IPS DF 4.7 (cell line): ENCODE results near the gene UBB.
A peak's percentile ranks its signal among the peaks of the same experiment; 100 is the strongest.
"Not testable (repeated sequence)": the region's sequence is repeated elsewhere in the genome, so short reads cannot be mapped to it uniquely, and the experiment has no call there.

Experiments
- DNase-seq: peaks from one replicate; pipeline ENCODE4 v3.0.0-alpha.2; 2013; ENCODE audit warnings: low spot score; ENCODE audit errors: extremely low read depth

Gene UBB

DNA sequence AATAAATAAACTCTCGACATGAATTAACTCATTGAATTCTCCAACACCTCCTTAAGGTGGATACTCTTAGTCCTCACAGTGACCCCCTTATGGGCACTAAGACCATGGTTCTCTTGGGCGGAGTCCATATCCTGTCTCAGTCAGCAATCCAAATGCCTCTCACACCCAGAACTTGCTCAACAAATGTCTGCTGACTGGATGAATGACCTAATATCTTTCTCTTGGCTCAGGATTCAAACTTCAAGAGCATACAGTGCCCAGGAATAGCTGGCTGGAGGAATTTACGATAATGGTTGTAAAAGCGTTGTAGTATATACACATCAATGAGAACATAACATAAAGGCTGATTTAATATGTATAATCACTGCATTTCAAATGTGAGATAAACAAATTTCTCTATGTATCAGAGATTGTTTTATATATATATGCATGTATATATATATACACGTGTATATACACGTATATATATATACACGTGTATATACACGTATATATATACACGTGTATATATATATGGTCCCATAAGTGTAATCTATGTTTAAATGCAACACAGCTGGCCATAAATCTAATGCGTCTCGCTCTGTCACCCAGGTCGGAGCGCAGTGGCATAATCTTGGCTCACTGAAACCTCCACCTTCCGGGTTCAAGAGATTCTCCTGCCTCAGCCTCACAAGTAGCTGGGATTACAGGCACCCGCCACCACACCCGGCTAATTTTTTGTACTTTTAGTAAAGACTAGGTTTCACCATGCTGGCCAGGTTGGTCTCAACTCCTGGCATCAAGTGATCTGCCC is 6.5 kb upstream of the UBB start:
- no peak for DNase-seq

DNA sequence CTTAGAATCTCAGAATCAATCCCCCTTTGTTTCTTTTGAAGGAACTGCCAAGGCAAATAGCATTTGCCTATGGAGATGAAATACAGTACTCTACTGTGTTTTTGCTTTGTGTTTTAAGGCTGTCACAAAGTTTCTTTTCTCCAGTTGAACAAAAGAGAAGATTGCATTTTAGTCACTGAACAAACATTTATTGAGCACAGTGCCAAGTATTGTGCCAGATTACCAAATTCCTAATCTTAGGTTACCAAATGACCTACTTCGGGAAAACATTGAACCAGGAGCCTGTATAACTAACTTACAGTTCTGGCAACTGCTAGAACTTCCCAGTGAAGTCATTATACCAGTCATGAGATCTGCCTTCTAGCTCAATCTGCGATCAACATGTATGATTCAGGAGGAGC is 3.0 kb upstream of the UBB start:
- no peak for DNase-seq

DNA sequence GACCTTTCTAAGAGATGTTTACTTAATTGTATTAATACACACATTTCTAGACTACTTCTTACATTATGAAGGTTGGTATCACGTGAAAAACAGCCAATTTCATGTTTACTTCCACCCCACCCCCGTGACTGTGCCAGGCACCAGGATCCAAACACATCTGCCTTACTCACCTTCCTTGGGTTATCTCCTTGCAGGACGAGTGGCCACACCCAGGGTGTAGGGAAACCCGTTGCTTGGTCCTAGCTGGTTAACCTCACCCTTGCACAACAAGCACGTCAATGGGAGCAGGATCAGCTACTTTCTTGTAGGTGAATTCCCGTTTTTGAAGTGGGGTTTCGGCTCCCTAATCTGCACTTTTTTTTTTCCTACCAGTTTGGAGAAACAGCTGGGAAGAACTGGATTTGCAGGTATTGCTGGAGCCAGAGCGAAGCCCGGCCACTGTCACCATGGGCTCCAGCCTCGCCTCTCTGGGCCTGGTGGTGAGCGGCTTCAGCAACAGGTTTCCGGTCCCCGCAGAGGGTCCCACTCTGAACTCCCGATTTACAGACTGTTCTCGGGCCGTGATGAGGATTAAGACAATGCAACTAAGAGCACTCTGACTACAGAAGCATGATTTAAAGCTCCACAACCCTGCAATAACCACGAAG is 2.1 kb upstream of the UBB start:
- DNase-seq: no peak

DNA sequence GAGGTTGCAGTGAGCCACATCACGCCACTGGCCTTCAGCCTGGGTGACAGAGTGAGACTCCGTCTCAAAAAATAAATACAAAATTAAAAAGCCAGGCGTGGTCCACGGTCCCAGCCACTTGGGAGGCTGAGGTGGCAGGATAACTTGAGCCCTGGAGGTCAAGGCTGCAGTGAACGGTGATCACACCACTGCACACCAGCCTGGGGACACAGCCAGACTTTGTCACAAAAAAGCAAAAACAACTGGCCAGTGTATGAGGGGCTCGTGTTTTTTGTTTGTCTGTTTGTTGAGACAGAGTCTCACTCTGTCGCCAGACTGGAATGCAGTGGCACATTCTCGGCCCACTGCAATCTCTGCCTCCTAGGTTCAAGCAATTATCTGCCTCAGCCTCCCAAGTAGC is 1.2 kb upstream of the UBB start:
- no peak for DNase-seq

DNA sequence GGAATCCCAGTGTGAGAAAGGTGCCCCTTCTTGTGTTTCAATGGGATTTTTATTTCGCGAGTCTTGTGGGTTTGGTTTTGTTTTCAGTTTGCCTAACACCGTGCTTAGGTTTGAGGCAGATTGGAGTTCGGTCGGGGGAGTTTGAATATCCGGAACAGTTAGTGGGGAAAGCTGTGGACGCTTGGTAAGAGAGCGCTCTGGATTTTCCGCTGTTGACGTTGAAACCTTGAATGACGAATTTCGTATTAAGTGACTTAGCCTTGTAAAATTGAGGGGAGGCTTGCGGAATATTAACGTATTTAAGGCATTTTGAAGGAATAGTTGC is 567 bp downstream of the UBB start:
- DNase-seq: no peak

DNA sequence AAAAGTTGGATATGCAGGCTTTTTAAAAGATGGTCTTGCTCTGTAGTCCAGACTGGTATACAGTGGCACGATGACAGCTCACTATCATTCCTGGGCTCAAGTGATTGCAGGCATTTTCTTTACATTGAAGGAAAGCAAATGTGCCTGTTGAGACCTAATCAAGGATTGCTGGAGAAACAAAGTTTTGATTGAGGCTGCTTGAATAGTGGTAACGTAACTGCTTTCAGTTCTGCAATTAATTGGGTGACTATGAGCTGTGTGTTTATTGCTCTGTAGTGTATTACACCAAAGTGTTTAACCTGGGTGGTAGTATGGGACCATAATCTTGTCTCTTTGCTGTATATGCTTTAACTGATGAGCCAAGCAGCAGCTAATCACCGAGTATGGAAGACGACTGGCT is 2.3 kb downstream of the UBB start:
- DNase-seq: no peak

DNA sequence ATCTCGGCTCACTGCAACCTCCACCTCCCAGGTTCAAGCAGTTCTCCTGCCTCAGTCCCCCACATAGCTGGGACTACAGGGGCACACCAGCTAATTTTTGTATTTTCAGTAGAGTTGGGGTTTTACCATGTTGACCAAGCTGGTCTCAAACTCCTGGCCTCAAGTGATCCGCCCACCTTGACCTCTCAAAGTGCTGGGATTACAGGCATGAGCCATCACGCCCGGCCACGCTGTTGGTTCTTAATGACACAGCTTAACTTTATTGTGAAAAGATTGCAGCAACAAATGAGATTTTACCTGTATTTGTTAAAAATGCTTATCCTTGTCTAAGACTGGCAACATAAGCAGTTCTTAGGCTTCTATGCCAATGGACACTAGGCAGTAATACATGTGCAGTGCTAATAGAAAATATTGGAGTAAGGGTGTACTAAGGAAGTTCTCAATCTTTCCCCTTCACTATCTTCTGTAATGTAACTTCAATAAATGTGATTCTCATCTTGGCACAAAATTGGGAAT is 2.9 kb downstream of the UBB start:
- no peak for DNase-seq

DNA sequence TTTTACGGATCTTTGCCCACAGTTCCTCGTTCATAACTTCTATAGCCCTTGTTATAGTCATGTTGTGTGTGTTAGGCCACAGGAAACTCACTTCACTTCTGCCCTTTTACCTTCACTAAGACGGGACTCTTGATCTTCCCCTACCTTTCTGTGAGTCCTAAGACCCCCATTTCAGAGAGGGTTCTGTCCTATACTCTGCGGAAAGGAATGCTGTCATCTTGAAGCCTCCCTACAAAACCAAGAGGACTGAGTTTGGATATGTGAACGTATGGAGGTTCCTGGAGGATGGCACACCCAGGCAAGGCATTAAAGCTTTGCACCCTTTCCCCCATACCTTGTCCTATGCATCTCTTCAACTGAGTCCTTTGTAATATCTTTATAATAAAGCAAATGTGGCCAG is 3.7 kb downstream of the UBB start:
- no peak for DNase-seq

DNA sequence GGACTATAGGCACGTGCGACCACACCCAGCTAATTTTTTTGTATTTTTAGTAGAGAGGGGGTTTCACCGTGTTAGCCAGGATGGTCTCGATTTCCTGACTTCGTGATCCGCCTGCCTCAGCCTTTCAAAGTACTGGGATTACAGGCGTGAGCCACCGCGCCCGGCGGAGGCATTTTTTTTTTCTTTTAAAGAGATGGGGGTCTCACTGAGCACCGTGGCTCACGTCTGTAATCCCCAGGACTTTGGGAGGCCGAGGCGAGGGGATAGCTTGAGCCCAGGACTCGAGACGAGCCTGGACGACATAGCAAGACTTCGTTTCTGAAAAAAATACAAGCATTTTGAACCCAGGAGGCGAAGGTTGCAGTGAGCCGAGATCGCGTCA is 5.2 kb downstream of the UBB start:
- not testable (repeated sequence) for DNase-seq

DNA sequence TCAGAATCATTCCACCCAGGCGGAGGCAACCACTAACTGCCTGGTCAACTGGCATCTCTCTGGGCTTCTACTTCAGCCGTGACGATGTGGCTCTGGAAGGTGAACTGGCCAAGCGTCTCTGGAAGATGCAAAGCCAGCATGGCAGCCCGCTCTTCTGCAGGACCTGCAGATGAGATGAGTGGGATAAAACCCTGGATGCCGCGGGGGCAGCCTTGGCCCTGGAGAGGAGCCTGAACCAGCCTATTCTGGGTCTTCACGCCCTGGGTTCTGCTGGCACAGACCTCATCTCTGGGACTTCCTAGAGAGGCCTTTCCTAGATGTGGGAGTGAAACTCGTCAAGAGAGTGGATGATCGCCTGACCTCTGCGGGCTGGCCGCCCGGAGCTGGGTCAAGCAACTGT is 10.6 kb downstream of the UBB start:
- DNase-seq: no peak

DNA sequence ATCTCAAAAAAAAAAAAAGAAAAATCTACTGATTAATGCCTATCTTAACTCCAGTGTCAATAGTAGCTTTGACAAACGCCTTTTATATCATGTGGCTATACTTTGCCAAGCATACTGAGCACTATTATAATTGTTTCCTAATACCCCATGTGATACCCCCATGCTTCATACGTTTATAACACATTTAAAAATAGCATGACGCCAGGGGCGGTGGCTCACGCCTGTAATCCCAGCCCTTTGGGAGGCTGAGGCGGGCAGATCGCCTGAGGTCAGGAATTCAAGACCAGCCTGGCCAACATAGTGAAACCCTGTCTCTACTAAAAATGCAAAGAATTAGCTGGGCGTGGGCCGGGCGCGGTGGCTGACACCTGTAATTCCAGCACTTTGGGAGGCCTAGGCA is 11.6 kb downstream of the UBB start:
- DNase-seq: not testable (repeated sequence)

DNA sequence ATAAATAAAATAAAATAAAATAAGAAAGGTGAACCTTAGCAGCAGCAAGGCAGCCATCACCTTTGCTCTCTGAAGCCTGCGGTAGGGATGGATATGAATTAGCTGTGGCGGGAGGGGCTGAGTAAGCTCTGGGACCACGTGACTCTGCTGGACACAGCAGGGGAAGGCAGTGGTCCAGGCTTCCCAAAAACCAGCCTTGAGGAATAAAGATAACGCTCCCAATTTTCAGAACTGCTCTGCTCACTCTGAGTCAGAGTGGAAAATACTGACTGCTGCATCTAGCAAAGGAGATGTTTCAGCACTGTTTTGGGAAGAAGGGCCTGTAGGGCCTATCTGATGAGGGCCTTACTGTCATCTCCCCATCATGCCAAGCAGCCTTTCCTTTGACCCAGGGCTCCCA is 15.0 kb downstream of the UBB start:
- not testable (repeated sequence) for DNase-seq

DNA sequence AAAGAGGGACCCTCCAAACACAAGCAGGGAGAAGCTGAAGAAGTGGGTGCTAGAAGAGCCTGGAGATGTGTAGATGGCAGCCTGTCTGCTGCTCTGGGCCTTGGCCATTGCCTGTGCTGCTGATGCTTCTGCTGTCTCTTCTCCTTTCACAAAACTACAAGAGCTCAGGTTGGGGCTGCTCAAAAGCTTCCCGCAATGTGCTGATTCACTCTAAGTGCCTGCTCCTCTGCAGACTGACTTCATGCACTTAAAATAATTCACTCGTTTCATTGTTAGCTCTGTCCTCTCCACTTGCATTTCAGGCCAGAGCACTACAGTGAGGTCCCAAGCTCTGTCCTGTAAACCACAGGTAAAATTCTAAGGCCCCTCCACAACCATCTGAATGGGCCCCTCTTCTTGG is 15.8 kb downstream of the UBB start:
- not testable (repeated sequence) for DNase-seq

DNA sequence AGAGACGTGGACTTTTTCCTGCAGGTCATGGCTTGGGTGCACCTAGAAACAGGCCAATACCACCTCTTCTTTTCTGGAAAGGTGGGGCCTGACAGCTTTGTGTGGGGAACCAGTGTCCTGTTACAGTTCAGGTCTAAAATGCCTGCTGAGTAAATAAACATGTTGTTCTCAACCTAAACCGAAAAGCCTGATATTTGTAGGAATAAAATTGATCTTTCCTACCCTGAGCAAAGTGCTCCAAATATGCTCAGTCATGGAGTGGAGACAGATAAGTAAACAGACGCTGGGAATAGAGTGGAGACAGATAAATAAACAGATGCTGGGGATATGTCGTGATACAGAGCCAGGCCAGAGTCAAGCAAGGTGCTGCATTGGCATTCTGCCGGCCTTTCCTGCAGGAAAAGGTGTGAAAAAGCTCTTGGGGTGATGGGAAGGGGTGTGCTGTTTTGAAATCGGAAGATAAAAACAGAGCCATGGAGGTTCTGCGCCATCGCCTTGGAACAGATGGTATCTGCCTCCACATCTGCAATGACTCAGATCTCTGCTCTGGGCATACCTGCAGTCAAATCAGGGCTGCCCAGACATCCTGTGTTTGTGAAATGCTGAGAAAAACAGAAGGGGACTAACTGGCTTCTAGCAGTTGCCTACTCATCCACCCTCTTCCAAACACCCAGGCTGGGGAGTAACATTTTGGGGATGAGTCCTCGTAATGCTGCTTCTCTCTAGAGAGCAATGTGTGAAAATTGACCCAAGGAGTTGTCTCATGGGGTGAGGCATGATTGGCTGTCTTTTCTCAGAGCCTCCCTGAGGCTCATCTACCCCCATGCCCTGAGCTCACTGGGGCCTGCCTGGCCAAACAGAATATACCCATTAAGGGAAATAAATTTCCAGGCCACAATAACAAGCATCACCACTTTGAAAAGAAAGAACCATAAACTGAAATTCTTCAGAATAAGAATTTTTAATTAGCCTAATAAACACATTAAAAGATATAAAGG is 17.7 kb downstream of the UBB start:
- no peak for DNase-seq

DNA sequence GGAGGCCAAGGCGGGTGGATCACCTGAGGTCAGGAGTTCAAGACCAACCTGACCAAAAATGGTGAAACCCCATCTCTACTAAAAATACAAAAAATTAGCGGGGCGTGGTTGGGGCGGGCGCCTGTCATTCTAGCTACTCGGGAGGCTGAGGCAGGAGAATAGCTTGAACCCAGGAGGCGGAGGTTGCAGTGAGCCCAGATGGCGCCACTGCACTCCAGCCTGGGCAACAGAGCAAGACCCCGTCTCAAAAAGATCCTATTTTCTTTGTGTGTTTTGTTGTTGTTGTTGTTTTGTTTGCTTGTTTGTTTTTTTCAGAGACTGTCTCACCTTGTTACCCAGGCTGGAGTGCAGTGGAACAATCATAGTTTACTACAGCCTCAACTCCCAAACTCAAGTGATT is 23.0 kb downstream of the UBB start:
- DNase-seq: not testable (repeated sequence)

DNA sequence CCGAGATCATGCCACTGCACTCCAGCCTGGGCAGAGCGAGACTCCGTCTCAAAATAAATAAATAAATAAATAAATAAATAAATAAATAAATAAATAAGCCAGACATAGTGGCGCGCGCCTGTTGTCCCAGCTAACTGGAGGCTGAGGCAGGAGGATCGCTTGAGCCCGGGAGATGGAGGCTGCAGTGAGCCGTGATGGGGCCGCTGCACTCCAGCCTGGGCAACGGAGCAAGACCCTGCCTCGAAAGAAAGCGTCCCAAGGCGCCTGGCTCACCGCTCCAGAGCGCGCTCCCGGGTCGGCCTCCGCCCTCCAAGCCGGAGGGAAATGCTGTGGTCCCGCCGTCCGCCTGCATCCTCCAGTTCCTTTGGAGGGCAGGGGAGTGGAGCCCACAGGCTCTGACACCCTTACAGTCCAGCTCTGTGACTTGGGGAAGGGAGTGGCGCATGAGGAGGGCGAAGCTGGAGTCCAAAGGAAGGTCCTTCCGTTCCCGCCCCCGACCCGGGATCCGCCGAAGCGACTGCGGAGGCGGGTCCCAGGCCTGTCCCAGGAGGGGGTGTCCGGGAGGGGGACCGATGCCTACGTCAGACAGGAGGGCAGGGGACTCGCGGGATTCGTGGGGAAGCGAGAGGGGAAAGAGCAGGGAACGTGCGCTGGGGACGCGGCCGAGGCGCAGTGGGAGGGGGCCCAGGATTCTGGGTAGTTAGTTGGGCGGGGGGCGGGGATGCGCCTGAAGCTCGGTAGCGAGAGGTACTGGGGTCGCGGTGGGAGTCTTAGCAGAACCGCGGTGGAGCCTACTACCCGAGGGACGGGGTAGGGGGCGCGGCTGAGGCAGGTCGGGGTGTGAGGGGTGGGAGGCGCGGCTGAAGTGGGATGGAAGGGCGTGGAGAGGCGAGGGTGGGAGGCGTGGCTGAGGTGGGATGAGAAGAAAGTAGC is 26.1 kb downstream of the UBB start:
- peak; percentile 66 for DNase-seq

DNA sequence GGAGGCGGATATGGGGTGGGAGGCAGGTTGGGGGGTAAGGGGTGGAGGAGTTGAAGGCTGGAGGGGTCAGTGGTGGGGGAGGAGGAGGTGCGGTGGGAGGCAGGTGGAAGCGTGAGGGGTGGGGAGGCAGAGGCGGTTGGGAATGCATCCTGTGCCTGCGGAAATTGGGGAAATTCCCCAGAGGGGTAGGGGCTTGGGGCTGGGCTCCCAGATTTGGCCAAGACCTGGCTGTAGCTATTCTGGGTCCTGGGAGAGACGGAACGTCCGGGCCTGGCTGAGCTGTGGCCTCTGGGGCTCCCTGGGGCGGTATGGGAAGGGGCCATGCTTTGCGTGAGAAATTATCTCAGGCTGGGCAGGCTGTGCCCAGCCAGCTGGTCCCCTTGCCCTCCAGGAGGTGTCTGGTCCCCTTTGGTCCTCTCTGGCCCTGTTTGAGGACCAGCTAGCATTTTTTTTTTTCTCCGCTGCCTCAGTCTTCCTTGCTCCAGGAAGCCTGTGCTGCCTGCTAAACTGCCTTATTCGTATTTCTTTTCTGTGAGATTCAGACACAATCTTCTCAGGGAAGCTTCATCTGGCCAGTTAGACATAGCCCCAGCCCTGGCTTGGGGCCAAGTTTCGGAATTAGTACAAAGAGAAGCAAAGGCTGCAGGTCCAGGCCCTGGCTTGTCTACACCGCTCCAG is 27.2 kb downstream of the UBB start:
- no peak for DNase-seq

DNA sequence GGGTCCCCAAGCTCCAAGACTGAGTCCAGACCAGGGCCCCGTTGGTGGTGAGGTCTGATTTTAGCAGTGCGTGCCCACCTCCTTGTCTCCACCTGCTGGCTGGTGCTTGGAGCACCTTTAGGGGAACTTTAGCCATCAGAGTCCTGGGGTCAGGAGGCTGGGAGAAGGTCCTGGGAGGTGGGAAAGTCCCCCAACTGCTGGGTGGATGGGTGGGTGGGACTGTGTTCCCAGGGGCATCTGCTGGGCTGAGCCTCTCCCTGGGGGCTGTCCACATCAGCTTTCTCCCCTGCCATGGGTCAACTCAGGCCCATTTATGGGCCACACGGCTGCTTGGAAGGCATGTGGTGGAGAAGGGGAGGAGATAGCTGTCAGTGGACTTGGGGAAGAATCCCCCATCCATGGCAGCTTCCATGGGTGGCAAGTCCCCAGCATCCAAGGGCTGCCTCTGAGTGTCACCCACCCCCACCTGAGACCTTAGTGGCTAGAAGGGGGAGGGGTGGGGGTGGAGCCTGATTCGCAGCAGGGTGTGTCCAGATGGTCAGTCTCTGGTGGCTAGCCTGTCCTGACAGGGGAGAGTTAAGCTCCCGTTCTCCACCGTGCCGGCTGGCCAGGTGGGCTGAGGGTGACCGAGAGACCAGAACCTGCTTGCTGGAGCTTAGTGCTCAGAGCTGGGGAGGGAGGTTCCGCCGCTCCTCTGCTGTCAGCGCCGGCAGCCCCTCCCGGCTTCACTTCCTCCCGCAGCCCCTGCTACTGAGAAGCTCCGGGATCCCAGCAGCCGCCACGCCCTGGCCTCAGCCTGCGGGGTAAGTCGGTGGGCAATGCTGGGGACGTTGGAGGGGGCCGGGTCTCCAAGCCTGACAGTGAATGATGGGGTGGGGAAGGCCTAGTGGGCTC is 34.4 kb downstream of the UBB start, which contains the start of gene TRPV2:
TRPV2 (plus strand) TSS at position 541 of the 894 bp plus-strand sequence. CDS start 2,098 bp downstream, outside the sequence.
- DNase-seq: no peak

DNA sequence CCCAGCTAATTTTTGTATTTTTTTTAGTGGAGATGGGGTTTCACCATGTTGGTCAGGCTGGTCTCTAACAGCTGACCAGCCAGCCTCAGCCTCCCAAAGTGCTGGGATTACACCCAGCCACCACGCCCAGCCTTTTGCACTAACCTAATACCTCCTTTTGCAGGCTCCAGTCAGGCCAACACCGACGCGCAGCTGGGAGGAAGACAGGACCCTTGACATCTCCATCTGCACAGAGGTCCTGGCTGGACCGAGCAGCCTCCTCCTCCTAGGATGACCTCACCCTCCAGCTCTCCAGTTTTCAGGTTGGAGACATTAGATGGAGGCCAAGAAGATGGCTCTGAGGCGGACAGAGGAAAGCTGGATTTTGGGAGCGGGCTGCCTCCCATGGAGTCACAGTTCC is 36.5 kb downstream of the UBB start:
- no peak for DNase-seq
